K562 (cell line): ENCODE measurements around the gene TMEM89. TPM values are rescaled to one million over a fixed set of nuclear protein-coding genes. Genes with fewer than 3 reads are reported as not detected.

Experiments used
- ATAC-seq: fragments of 200-7000 bp; cut with Tn5 transposase; 3 replicates; pipeline ENCODE4 v1.9.1; 2020; ENCODE audit warnings: moderate library complexity
- BruUV-seq: library from RNA; stranded (reverse); fragments of 400-500 nt; replicated peaks from 2 replicates; lab custom pipeline; 2021; lab: Mats Ljungman, UMichigan
- CTCF ChIA-PET: fragments of 300-600 bp; formaldehyde crosslinking; extraction: SDS; loops from one replicate; lab custom pipeline; 2021; ENCODE audit warnings: low intra/inter-chr PET ratio; lab: Yijun Ruan, JAX
- POLR2A ChIA-PET: fragments of 300-600, 350-650 bp; sonication (Branson Sonifier 250); formaldehyde crosslinking; extraction: SDS; loops from one replicate; lab custom pipeline; 2021; ENCODE audit warnings: antibody characterized with exemption, inconsistent platforms; lab: Yijun Ruan, JAX
- DNase-seq, 4 experiments: peaks; one replicate each; pipeline versions ENCODE4 v3.0.0 to v3.0.0-alpha.2; 2011 to 2018; ENCODE audit warnings: low spot score in 3 of 4, mixed read lengths in 3 of 4; ENCODE audit errors: extremely low read depth in 1 of 4
- FAIRE-seq: peaks from 2 replicates; lab custom pipeline; 2011; peaks lifted over from hg19 to GRCh38; lab: Jason Lieb, UNC
- H2AFZ ChIP-seq: 2 replicates; pipeline ENCODE4 v1.6.0; 2011; ENCODE audit warnings: low read depth, low read length, control low read depth, inconsistent platforms
- H3K27ac ChIP-seq: fragments of 200-600 bp; 3 replicates; pipeline ENCODE4 v1.8.0; 2011; ENCODE audit warnings: low read depth, mild to moderate bottlenecking, control low read depth, inconsistent platforms, low read length, moderate library complexity, mixed read lengths; ENCODE audit errors: extremely low read depth
- H3K27me3 ChIP-seq, 2 experiments: fragments of 300-600 bp in 1 of 2; 2 replicates in 1 of 2; 3 replicates in 1 of 2; pipeline versions ENCODE4 v1.6.0 to v1.8.0; 2011; ENCODE audit warnings: inconsistent platforms in 2 of 2, low read length in 2 of 2, mild to moderate bottlenecking in 1 of 2, mixed read lengths in 1 of 2, moderate library complexity in 1 of 2; ENCODE audit not compliant: control insufficient read depth in 2 of 2, insufficient read depth in 2 of 2
- H3K36me3 ChIP-seq: fragments of 300-600 bp; 3 replicates; pipeline ENCODE4 v1.8.0; 2011; ENCODE audit warnings: mild to moderate bottlenecking, low read length, inconsistent platforms; ENCODE audit not compliant: control insufficient read depth, insufficient read depth
- H3K4me1 ChIP-seq, 2 experiments: fragments of 200-600 bp in 1 of 2; replicated peaks in 1 of 2; 2 replicates in 1 of 2; 3 replicates in 1 of 2; pipeline versions ENCODE4 v1.5.1 to v1.8.0; 2011; ENCODE audit warnings: inconsistent platforms in 2 of 2, low read length in 2 of 2, mild to moderate bottlenecking in 1 of 2, mixed read lengths in 1 of 2, moderate library complexity in 1 of 2; ENCODE audit not compliant: control insufficient read depth in 2 of 2, insufficient read depth in 2 of 2
- H3K4me2 ChIP-seq: 2 replicates; pipeline ENCODE4 v1.6.1; 2011; ENCODE audit warnings: low read length, control low read depth, inconsistent platforms, mixed read lengths; ENCODE audit not compliant: insufficient read depth
- H3K4me3 ChIP-seq: fragments of 200-600 bp; sonication (generic), shearing (Covaris generic); 2 replicates; pipeline ENCODE4 v1.5.1; 2016; ENCODE audit warnings: control low read depth, inconsistent platforms
- H3K79me2 ChIP-seq: fragments of 200-600 bp; 3 replicates; pipeline ENCODE4 v1.8.0; 2011; ENCODE audit warnings: low read length, inconsistent platforms; ENCODE audit not compliant: control insufficient read depth, insufficient read depth
- H3K9ac ChIP-seq, 2 experiments: 2 replicates each; pipeline versions ENCODE4 v1.6.0 to v1.6.1; 2011; ENCODE audit warnings: low read depth in 2 of 2, low read length in 2 of 2, control low read depth in 1 of 2, inconsistent platforms in 1 of 2, mild to moderate bottlenecking in 1 of 2, mixed read lengths in 1 of 2; ENCODE audit not compliant: insufficient read depth in 1 of 2
- H3K9me1 ChIP-seq: one replicate; pipeline ENCODE4 v1.6.0; 2011; ENCODE audit warnings: inconsistent platforms, mild to moderate bottlenecking, low read length, moderate library complexity; ENCODE audit not compliant: control insufficient read depth, insufficient read depth
- H3K9me3 ChIP-seq: replicated peaks from 2 replicates; pipeline ENCODE4 v1.5.1; 2011; ENCODE audit warnings: low read depth, low read length, inconsistent platforms; ENCODE audit not compliant: control insufficient read depth, insufficient read depth
- H4K20me1 ChIP-seq: replicated peaks from 2 replicates; pipeline ENCODE4 v1.6.1; 2011; ENCODE audit warnings: low read length, inconsistent platforms, mixed read lengths; ENCODE audit not compliant: control insufficient read depth, insufficient read depth
- CHD7 ChIP-seq: fragments of 200-600 bp; sonication (generic); IDR thresholded peaks from one replicate; pipeline ENCODE4 v1.6.1; 2012; ENCODE audit warnings: mild to moderate bottlenecking, low read depth, low read length, inconsistent platforms
- KLF13 ChIP-seq: fragments of 450-650 bp; IDR thresholded peaks from 2 replicates; pipeline ENCODE4 v1.6.1; 2016; ENCODE audit warnings: missing genetic modification characterization, low read depth, mild to moderate bottlenecking, missing compliant biosample characterization, moderate library complexity, borderline replicate concordance
- MIER1 ChIP-seq: fragments of 450-650 bp; IDR thresholded peaks from 2 replicates; pipeline ENCODE4 v1.6.1; 2016; ENCODE audit warnings: antibody characterized with exemption, mild to moderate bottlenecking, low read depth
- NR3C1 ChIP-seq: sonication (generic); formaldehyde crosslinking; IDR thresholded peaks from 2 replicates; pipeline ENCODE4 v1.8.1; 2022; ENCODE audit warnings: missing genetic modification reagents
- POLR2B ChIP-seq: fragments of 450-650 bp; IDR thresholded peaks from 2 replicates; pipeline ENCODE4 v1.6.1; 2018; ENCODE audit warnings: low read depth; ENCODE audit not compliant: partially characterized antibody
- POLR2G ChIP-seq: fragments of 200-400 bp; formaldehyde crosslinking; IDR thresholded peaks from 2 replicates; pipeline ENCODE4 v1.6.1; 2017; ENCODE audit warnings: low read depth, mild to moderate bottlenecking, antibody characterized with exemption, low read length, moderate library complexity
- TAL1 ChIP-seq: fragments of 450-650 bp; IDR thresholded peaks from 2 replicates; pipeline ENCODE4 v1.6.1; 2016; ENCODE audit warnings: mild to moderate bottlenecking
- ZBTB34 ChIP-seq: fragments of 250-450 bp; sonication (Bioruptor Pico); IDR thresholded peaks from 2 replicates; pipeline ENCODE4 v1.8.0; 2021; ENCODE audit warnings: mild to moderate bottlenecking, moderate library complexity
- ZBTB9 ChIP-seq: fragments of 450-650 bp; formaldehyde crosslinking; IDR thresholded peaks from 2 replicates; pipeline ENCODE4 v1.4.0; 2020; ENCODE audit warnings: mild to moderate bottlenecking, moderate library complexity
- WGBS: fragments of 100-300 bp; shearing (Covaris generic); methylation state at CpG from one replicate; pipeline ENCODE4 v1.1.6; 2016; ENCODE audit warnings: low coverage, mixed read lengths; ENCODE audit not compliant: insufficient coverage; ENCODE audit errors: missing lambda C conversion rate; 5-methylcytosine and 5-hydroxymethylcytosine counted together
- in situ Hi-C: fragments of 300-500 bp; cut with MboI; formaldehyde crosslinking; loops from 4 replicates; pipeline ENCODE4 v1.15.0; 2018; ENCODE audit warnings: inconsistent platforms, mixed read lengths
- intact Hi-C: fragments of 100-400 bp; cut with micrococcal nuclease; formaldehyde crosslinking; loops from 2 replicates; pipeline ENCODE4 v1.14.2; 2022
- polyA plus RNA-seq, 8 experiments: library from polyadenylated mRNA; depleted of rRNA in 4 of 8; stranded (reverse) in 5 of 8; unstranded in 3 of 8; fragments of >200 nt; fragmentation: Nextera tagmentation in 2 of 8; fragmentation: Illumina TruSeq in 1 of 8; extraction: Ambion mirVana in 2 of 8; extraction: Trizol in 1 of 8; gene quantifications; 2 replicates each; pipeline versions ENCODE4 v1.2.1 to v1.2.3, GENCODE V29; 2011 to 2014; ENCODE audit warnings: inconsistent platforms in 1 of 8, missing spikeins in 1 of 8
- total RNA-seq, 7 experiments: library from RNA; depleted of rRNA in 6 of 7; stranded (reverse); fragments of >200 nt in 6 of 7; fragmentation: Illumina TruSeq in 2 of 7; extraction: Trizol in 2 of 7; gene quantifications; 2 replicates each; pipeline versions ENCODE4 v1.2.1 to v1.2.3, GENCODE V29; 2011 to 2021; ENCODE audit warnings: low replicate concordance in 1 of 7

TMEM89 gene
- total and polyA plus RNA-seq, 9 of the 15 experiments (the other 6 are each of a cell fraction or from before 2014, with no cell fraction given): not detected

- POLR2A ChIA-PET: interaction anchor here (1.2 to 1.3 kb wide), 2 partner anchors 10 to 17 kb away, joined by 5 to 6 read pairs; partner anchors contain the start of gene SLC26A6
- no TSS peak for BruUV-seq
- intact Hi-C loops (no loop called here), in situ Hi-C loops (no loop called here)
- CTCF ChIA-PET: no interaction called here
- H2AFZ ChIP-seq: no peak overlapping the region
- no peak overlapping the region for H3K4me2 ChIP-seq
- H3K9ac ChIP-seq: peak overlapping the region in 1 of 2 experiments; percentile 31; a peak in 1 of 4 replicates
- H3K27ac ChIP-seq: no peak overlapping the region
- H3K9me3 ChIP-seq: no peaks in the 10 kb centered on the region
- 29% methylated on average over 9 of the region's 11 CpGs for WGBS
- FAIRE-seq (no peak), ATAC-seq (no peak), DNase-seq (no peak)
- H3K79me2 ChIP-seq: no peaks in the 10 kb centered on the region
- H4K20me1 ChIP-seq: no peaks in the 10 kb centered on the region
- H3K9me1 ChIP-seq: no peaks in the 10 kb centered on the region
- H3K27me3 ChIP-seq: no peaks in the 10 kb centered on the region
- H3K4me1 ChIP-seq: peaks cover 0 to 20% of the 10 kb centered on the region in 2 experiments; a peak in 2 of 5 replicates
- no peak overlapping the region for H3K4me3 ChIP-seq
- H3K36me3 ChIP-seq: no peaks in the 10 kb centered on the region
- TF ChIP-seq POLR2G (no peak), MIER1 (no peak), ZBTB34 (CRISPR knock-in tag) (no peak), CHD7 (no peak), POLR2B (no peak), KLF13 (tag) (no peak), ZBTB9 (CRISPR knock-in tag) (no peak), TAL1 (no peak), NR3C1 (CRISPR knock-in tag) (no peak)
These were observed 30.2 kb upstream of the TMEM89 start for GRCh38 chr3:48651771-48652170.
